Naive thymus-derived CD4-positive, alpha-beta T cell (primary cell): ENCODE data around the gene SLC29A1. TPM values are rescaled to one million over a fixed set of nuclear protein-coding genes. Genes with fewer than 3 reads are reported as not detected.
A peak's percentile ranks its signal among the peaks of the same experiment; 100 is the strongest.

Source experiments
- ATAC-seq: fragments of 150-1000 bp; cut with Tn5 transposase; 2 replicates; pipeline ENCODE4 v1.10.0; 2021; ENCODE audit warnings: mild to moderate bottlenecking, moderate library complexity
- CTCF ChIA-PET: fragments of 350-600 bp; sonication (Branson Sonifier 250); formaldehyde crosslinking; loops from one replicate; lab custom pipeline; 2021; ENCODE audit warnings: antibody characterized with exemption; lab: Charles Lee
- POLR2A ChIA-PET: fragments of 350-600 bp; sonication (Branson Sonifier 250); formaldehyde crosslinking; loops from one replicate; lab custom pipeline; 2021; ENCODE audit warnings: antibody characterized with exemption, inconsistent platforms; lab: Charles Lee
- DNase-seq, 9 donors: peaks; one replicate each; pipeline versions ENCODE4 v3.0.0 to v3.0.0-alpha.2; 2020 to 2022; ENCODE audit warnings: mixed read lengths in 1 of 9
- H3K27ac ChIP-seq: one replicate; pipeline ENCODE4 v1.7.0; 2013; ENCODE audit warnings: mild to moderate bottlenecking, low read depth, low read length, moderate library complexity
- H3K27me3 ChIP-seq, 2 donors: one replicate each; pipeline ENCODE4 v1.7.0; 2013; ENCODE audit warnings: low read length in 2 of 2, mild to moderate bottlenecking in 2 of 2, moderate library complexity in 2 of 2; ENCODE audit not compliant: control insufficient read depth in 2 of 2, insufficient read depth in 2 of 2
- H3K36me3 ChIP-seq, 3 experiments: 1 replicate in 2 of 3; 2 replicates in 1 of 3; pipeline ENCODE4 v1.7.0; 2013; ENCODE audit warnings: low read length in 3 of 3, mild to moderate bottlenecking in 3 of 3, moderate library complexity in 1 of 3; ENCODE audit not compliant: insufficient read depth in 3 of 3, control insufficient read depth in 2 of 3
- H3K4me1 ChIP-seq, 2 donors: one replicate each; pipeline ENCODE4 v1.7.0; 2013; ENCODE audit warnings: low read length in 2 of 2, mild to moderate bottlenecking in 2 of 2, moderate library complexity in 1 of 2; ENCODE audit not compliant: control insufficient read depth in 2 of 2, insufficient read depth in 2 of 2
- H3K4me3 ChIP-seq: 2 replicates; pipeline ENCODE4 v1.7.0; 2013; ENCODE audit warnings: mild to moderate bottlenecking, low read length
- H3K9me3 ChIP-seq, 3 experiments: 1 replicate in 2 of 3; 2 replicates in 1 of 3; pipeline ENCODE4 v1.7.0; 2013; ENCODE audit warnings: low read length in 3 of 3; ENCODE audit not compliant: control insufficient read depth in 2 of 3
- H3K27ac Mint-ChIP-seq, 9 donors: one replicate each; pipeline ENCODE4 v1.8.0; 2020 to 2022; ENCODE audit warnings: mixed read lengths in 9 of 9, mild to moderate bottlenecking in 8 of 9, moderate library complexity in 5 of 9, inconsistent platforms in 2 of 9
- H3K27me3 Mint-ChIP-seq, 5 donors: one replicate each; pipeline ENCODE4 v1.8.0; 2021 to 2022; ENCODE audit warnings: mixed read lengths in 5 of 5, mild to moderate bottlenecking in 1 of 5
- H3K36me3 Mint-ChIP-seq, 5 donors: one replicate each; pipeline ENCODE4 v1.8.0; 2020 to 2022; ENCODE audit warnings: mixed read lengths in 5 of 5, mild to moderate bottlenecking in 3 of 5, inconsistent platforms in 1 of 5
- H3K4me1 Mint-ChIP-seq, 7 donors: one replicate each; pipeline ENCODE4 v1.8.0; 2020 to 2022; ENCODE audit warnings: mixed read lengths in 7 of 7, mild to moderate bottlenecking in 3 of 7, inconsistent platforms in 1 of 7
- H3K4me3 Mint-ChIP-seq, 10 donors: one replicate each; pipeline ENCODE4 v1.8.0; 2020 to 2022; ENCODE audit warnings: mild to moderate bottlenecking in 10 of 10, mixed read lengths in 10 of 10, moderate library complexity in 6 of 10, inconsistent platforms in 2 of 10
- H3K9me3 Mint-ChIP-seq, 11 donors: one replicate each; pipeline ENCODE4 v1.8.0; 2020 to 2022; ENCODE audit warnings: mixed read lengths in 11 of 11, mild to moderate bottlenecking in 4 of 11, inconsistent platforms in 1 of 11, moderate library complexity in 1 of 11
- intact Hi-C, 2 donors: fragments of 100-400 bp; cut with micrococcal nuclease; formaldehyde crosslinking; loops; one replicate each; pipeline ENCODE4 v1.15.1; 2023
- polyA plus RNA-seq, 2 donors: library from polyadenylated mRNA; unstranded; fragments of 300-500 nt; fragmentation: Illumina TruSeq; gene quantifications; one replicate each; pipeline ENCODE4 v1.2.3, GENCODE V29; 2021
- total RNA-seq, 6 experiments: library from RNA in 5 of 6; stranded (reverse) in 5 of 6; gene quantifications; 1 replicate in 5 of 6; 2 replicates in 1 of 6; pipeline ENCODE4 v1.2.3 and lab custom pipeline; 2021 to 2026

Gene SLC29A1
- total and polyA plus RNA-seq, 7 experiments from 2014 or later = 0.84 to 41.1 (median 1.8) TPM

GRCh38 chr6:44220913-44221290 is 2.5 kb upstream of the SLC29A1 start:
- CTCF ChIA-PET = interaction anchor here (0.6 to 1.9 kb wide), 4 partner anchors 21 to 51 kb away, joined by 3 to 7 read pairs (median 4); partner anchors contain the start of gene HSP90AB1
- H3K27me3 Mint-ChIP-seq = peaks cover 0 to 23% (median 0%) of the 10 kb centered on the region in 5 donors
- no peak overlapping the region for H3K4me3 ChIP-seq
- peaks cover 6 to 48% (median 31%) of the 10 kb centered on the region in 7 donors for H3K4me1 Mint-ChIP-seq
- no peaks in the 10 kb centered on the region for H3K9me3 Mint-ChIP-seq
- peak overlapping the region in 2 of 9 donors; percentile 42 to 63 for H3K27ac Mint-ChIP-seq
- POLR2A ChIA-PET = interaction anchor here (0.6 to 4.7 kb wide), 2 partner anchors 22 to 26 kb away, joined by 3 to 51 read pairs; partner anchors contain the start of gene HSP90AB1
- H3K27ac ChIP-seq = no peak overlapping the region
- H3K9me3 ChIP-seq = no peaks in the 10 kb centered on the region
- H3K36me3 ChIP-seq = no peaks in the 10 kb centered on the region
- H3K36me3 Mint-ChIP-seq = no peaks in the 10 kb centered on the region
- peak overlapping the region in 6 of 10 donors; percentile 40 to 93 (median 60) for H3K4me3 Mint-ChIP-seq
- H3K4me1 ChIP-seq = peaks cover 15 to 16% of the 10 kb centered on the region in 2 donors
- DNase-seq (no peak), ATAC-seq (no peak)
- intact Hi-C loops = loop anchor here (1.0 to 5.0 kb wide), 5 partner anchors 17 to 117 kb away; partner anchors contain the start of gene SLC35B2 (in 1 of the 2)
- no peaks in the 10 kb centered on the region for H3K27me3 ChIP-seq

GRCh38 chr6:44221291-44221960 is 2.0 kb upstream of the SLC29A1 start:
- Histone ChIP-seq H3K4me1 (peaks cover 15 to 16% of the 10 kb centered on the region in 2 donors), H3K4me3 (no peak overlapping the region), H3K27ac (no peak overlapping the region), H3K9me3 (no peaks in the 10 kb centered on the region), H3K36me3 (no peaks in the 10 kb centered on the region), H3K27me3 (no peaks in the 10 kb centered on the region)
- H3K36me3 Mint-ChIP-seq = no peaks in the 10 kb centered on the region
- peaks cover 6 to 48% (median 31%) of the 10 kb centered on the region in 7 donors for H3K4me1 Mint-ChIP-seq
- H3K27ac Mint-ChIP-seq = peak overlapping the region in 5 of 9 donors; percentile 26 to 91 (median 48)
- intact Hi-C loops = loop anchor here (1.0 to 5.0 kb wide), 5 partner anchors 17 to 117 kb away; partner anchors contain the start of gene SLC35B2 (in 1 of the 2)
- peak overlapping the region in 7 of 10 donors; percentile 27 to 93 (median 59) for H3K4me3 Mint-ChIP-seq
- H3K27me3 Mint-ChIP-seq = peaks cover 0 to 18% (median 0%) of the 10 kb centered on the region in 5 donors
- peak; percentile 56 to 75 (median 71) for DNase-seq
- POLR2A ChIA-PET = interaction anchor here (0.6 to 4.7 kb wide), 4 partner anchors 21 to 47 kb away, joined by 3 to 51 read pairs (median 4); partner anchors contain the start of gene HSP90AB1
- CTCF ChIA-PET = interaction anchor here (0.6 to 2.6 kb wide), 6 partner anchors 14 to 299 kb away, joined by 3 to 8 read pairs (median 4); partner anchors contain the start of gene HSP90AB1
- ATAC-seq = peak; percentile 75
- H3K9me3 Mint-ChIP-seq = no peaks in the 10 kb centered on the region

- Mint-ChIP-seq H3K4me3 (peak overlapping the region in 6 of 10 donors; percentile 27 to 93 (median 63)), H3K36me3 (no peaks in the 10 kb centered on the region), H3K27ac (peak overlapping the region in 2 of 9 donors; percentile 38 to 91), H3K4me1 (peaks cover 6 to 48% (median 31%) of the 10 kb centered on the region in 7 donors), H3K9me3 (no peaks in the 10 kb centered on the region), H3K27me3 (peaks cover 0 to 14% (median 0%) of the 10 kb centered on the region in 5 donors)
- Histone ChIP-seq H3K36me3 (no peaks in the 10 kb centered on the region), H3K9me3 (no peaks in the 10 kb centered on the region), H3K4me1 (peaks cover 15 to 16% of the 10 kb centered on the region in 2 donors), H3K27ac (no peak overlapping the region), H3K27me3 (no peaks in the 10 kb centered on the region), H3K4me3 (no peak overlapping the region)
- ChIA-PET CTCF (interaction anchor here (0.7 to 2.6 kb wide), 6 partner anchors 14 to 299 kb away, joined by 3 to 8 read pairs (median 4); partner anchors contain the start of gene HSP90AB1), POLR2A (interaction anchor here (1.0 to 4.7 kb wide), 3 partner anchors 25 to 46 kb away, joined by 3 to 51 read pairs (median 4); partner anchors contain the start of gene HSP90AB1)
- intact Hi-C loops = loop anchor here (1.0 to 5.0 kb wide), 7 partner anchors 16 to 451 kb away; partner anchors contain the start of genes AARS2 (in 1 of the 2), SLC35B2 (in 1 of the 2) and VEGFA (in 1 of the 2)
- ATAC-seq (no peak), DNase-seq (no peak)
These were observed 1.4 kb upstream of the SLC29A1 start for GRCh38 chr6:44221961-44222335.

- CTCF ChIA-PET = interaction anchor here (1.0 to 2.6 kb wide), 6 partner anchors 13 to 49 kb away, joined by 3 to 8 read pairs (median 4); partner anchors contain the start of gene HSP90AB1
- ATAC-seq (no peak), DNase-seq (no peak)
- H3K27me3 Mint-ChIP-seq = peaks cover 0 to 14% (median 0%) of the 10 kb centered on the region in 5 donors
- Histone ChIP-seq H3K4me3 (peak overlapping the region; percentile 60), H3K27ac (peak overlapping the region; percentile 56), H3K36me3 (no peaks in the 10 kb centered on the region), H3K9me3 (no peaks in the 10 kb centered on the region), H3K27me3 (no peaks in the 10 kb centered on the region), H3K4me1 (peaks cover 15 to 16% of the 10 kb centered on the region in 2 donors)
- H3K4me1 Mint-ChIP-seq = peaks cover 6 to 48% (median 31%) of the 10 kb centered on the region in 7 donors
- no peaks in the 10 kb centered on the region for H3K36me3 Mint-ChIP-seq
- H3K9me3 Mint-ChIP-seq = no peaks in the 10 kb centered on the region
- intact Hi-C loops = loop anchor here (1.0 to 5.0 kb wide), 7 partner anchors 24 to 452 kb away; partner anchors contain the start of genes NFKBIE (in 2 of the 2), AARS2 (in 1 of the 2), MRPL14 (in 1 of the 2) and TMEM63B (in 1 of the 2)
- peak overlapping the region in 5 of 9 donors; percentile 41 to 84 (median 81) for H3K27ac Mint-ChIP-seq
- POLR2A ChIA-PET = interaction anchor here (1.0 to 4.7 kb wide), 5 partner anchors 21 to 45 kb away, joined by 3 to 51 read pairs (median 6); partner anchors contain the start of genes HSP90AB1 and NFKBIE
- peak overlapping the region; percentile 75 to 93 (median 84) for H3K4me3 Mint-ChIP-seq
These were observed 693 bp upstream of the SLC29A1 start for GRCh38 chr6:44222486-44223318.

- ChIA-PET POLR2A (interaction anchor here (0.5 to 4.7 kb wide), 8 partner anchors 11 to 1087 kb away, joined by 4 to 51 read pairs (median 6); partner anchors contain the start of genes HSP90AB1 and NFKBIE), CTCF (interaction anchor here (1.0 to 2.9 kb wide), 9 partner anchors 11 to 111 kb away, joined by 3 to 15 read pairs (median 3); partner anchors contain the start of gene HSP90AB1)
- Mint-ChIP-seq H3K36me3 (no peaks in the 10 kb centered on the region), H3K4me1 (peaks cover 6 to 42% (median 22%) of the 10 kb centered on the region in 7 donors), H3K27ac (peak overlapping the region in 4 of 9 donors; percentile 6 to 65 (median 56)), H3K27me3 (peaks cover 0 to 3% (median 0%) of the 10 kb centered on the region in 5 donors), H3K4me3 (peak overlapping the region; percentile 75 to 93 (median 84)), H3K9me3 (peaks cover 0 to 1% (median 0%) of the 10 kb centered on the region in 11 donors)
- no peaks in the 10 kb centered on the region for H3K9me3 ChIP-seq
- intact Hi-C loops = loop anchor here in 1 of 2 donors (1.0 to 5.0 kb wide), 2 partner anchors 22 to 52 kb away; no protein-coding TSS in a partner anchor
- no peaks in the 10 kb centered on the region for H3K27me3 ChIP-seq
- H3K36me3 ChIP-seq = no peaks in the 10 kb centered on the region
- H3K4me3 ChIP-seq = peak overlapping the region; percentile 63
- ATAC-seq (no peak), DNase-seq (peak in 1 of 9 donors; percentile 37)
- H3K4me1 ChIP-seq = peaks cover 15 to 16% of the 10 kb centered on the region in 2 donors
- H3K27ac ChIP-seq = peak overlapping the region; percentile 45
These were observed 902 bp downstream of the SLC29A1 start for GRCh38 chr6:44224029-44224964.
